Gastroesophageal sphincter (tissue), 3 donors: Measurements from ENCODE around the gene AVPR2.

Experiments used
- POLR2A ChIP-seq, 2 donors: fragments of 450-650 bp; IDR thresholded peaks; one replicate each; pipeline ENCODE4 v1.6.1; 2017; ENCODE audit warnings: antibody characterized with exemption in 2 of 2, mild to moderate bottlenecking in 2 of 2, moderate library complexity in 1 of 2
- POLR2AphosphoS5 ChIP-seq: sonication (generic); formaldehyde crosslinking; IDR thresholded peaks from one replicate; pipeline ENCODE4 v1.6.1; 2017; ENCODE audit warnings: antibody characterized with exemption
- TF ChIP-seq, protein P1 (sequence below), 4 experiments: fragments of 200-600 bp in 2 of 4; fragments of 450-650 bp in 2 of 4; sonication (generic) in 1 of 4; IDR thresholded peaks; one replicate each; pipeline ENCODE4 v1.5.1; 2017 to 2019; ENCODE audit warnings: antibody characterized with exemption in 4 of 4, mild to moderate bottlenecking in 2 of 4, moderate library complexity in 2 of 4

DNA sequence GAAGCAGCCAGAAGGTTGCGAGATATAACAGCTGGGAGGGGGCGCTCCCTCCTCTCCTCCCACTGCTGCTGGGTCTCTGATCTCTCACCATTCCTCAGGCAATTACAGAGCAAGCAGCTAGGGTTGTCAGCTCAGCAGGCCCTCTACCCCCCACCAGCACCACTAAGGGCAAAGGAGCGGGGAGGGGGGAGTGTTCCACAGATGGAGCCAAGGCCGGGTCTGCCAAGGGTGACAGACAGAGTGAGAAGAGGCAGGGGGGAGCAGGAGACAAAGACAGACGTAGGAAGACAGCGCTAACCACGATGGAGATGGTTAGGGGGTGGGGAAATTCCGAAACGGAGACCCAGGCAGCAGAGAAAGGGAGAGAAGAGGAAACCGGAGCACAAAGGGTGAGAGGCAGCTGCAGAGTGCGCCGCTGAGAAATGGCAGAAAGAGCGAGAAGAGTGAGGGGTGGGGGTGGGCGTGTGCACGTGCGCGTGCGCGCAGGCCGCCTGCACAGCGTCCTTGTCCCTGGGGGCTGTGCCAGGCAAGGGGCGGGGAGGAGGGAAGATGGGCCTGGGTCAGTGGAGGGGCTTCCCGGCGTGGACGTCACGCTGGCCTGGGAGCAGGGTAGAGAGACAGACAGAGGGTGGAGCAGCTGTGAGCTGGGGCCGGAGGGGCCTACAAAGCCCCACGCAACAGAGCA lies 25.4 kb upstream of the AVPR2 start:
- TF ChIP-seq, protein P1, sequence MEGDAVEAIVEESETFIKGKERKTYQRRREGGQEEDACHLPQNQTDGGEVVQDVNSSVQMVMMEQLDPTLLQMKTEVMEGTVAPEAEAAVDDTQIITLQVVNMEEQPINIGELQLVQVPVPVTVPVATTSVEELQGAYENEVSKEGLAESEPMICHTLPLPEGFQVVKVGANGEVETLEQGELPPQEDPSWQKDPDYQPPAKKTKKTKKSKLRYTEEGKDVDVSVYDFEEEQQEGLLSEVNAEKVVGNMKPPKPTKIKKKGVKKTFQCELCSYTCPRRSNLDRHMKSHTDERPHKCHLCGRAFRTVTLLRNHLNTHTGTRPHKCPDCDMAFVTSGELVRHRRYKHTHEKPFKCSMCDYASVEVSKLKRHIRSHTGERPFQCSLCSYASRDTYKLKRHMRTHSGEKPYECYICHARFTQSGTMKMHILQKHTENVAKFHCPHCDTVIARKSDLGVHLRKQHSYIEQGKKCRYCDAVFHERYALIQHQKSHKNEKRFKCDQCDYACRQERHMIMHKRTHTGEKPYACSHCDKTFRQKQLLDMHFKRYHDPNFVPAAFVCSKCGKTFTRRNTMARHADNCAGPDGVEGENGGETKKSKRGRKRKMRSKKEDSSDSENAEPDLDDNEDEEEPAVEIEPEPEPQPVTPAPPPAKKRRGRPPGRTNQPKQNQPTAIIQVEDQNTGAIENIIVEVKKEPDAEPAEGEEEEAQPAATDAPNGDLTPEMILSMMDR (IDR thresholded peaks at IDR 0.05): no peak
- no peak for TF ChIP-seq POLR2A (IDR thresholded peaks at IDR 0.05)
- TF ChIP-seq POLR2AphosphoS5: no peak
